Measurements from ENCODE around the gene INA. TPM values are rescaled to one million over a fixed set of nuclear protein-coding genes. Genes with fewer than 3 reads are reported as not detected.
A peak's percentile ranks its signal among the peaks of the same experiment; 100 is the strongest.
"Not testable (repeated sequence)": the region's sequence is repeated elsewhere in the genome, so short reads cannot be mapped to it uniquely, and the experiment has no call there.

The INA gene
- polyA plus RNA-seq (ENCODE audit: low read depth in 6 of 6), result not detected

- Mint-ChIP-seq H3K36me3 (peaks cover 4 to 8% of the 10 kb centered on the region in 2 donors), H3K27ac (peak within 1 kb of the TSS in 1 of 6 donors; percentile 75), H3K4me3 (peak within 1 kb of the TSS in 7 of 8 donors; percentile 50 to 82 (median 72)), H3K9me3 (peaks cover 3 to 9% (median 5%) of the 10 kb centered on the region in 7 donors), H3K27me3 (peaks cover 49 to 89% (median 77%) of the 10 kb centered on the region in 3 donors), H3K4me1 (peaks cover 8 to 18% (median 14%) of the 10 kb centered on the region in 3 donors)
- ATAC-seq (ENCODE audit: low read depth in 2 of 2), result peak; percentile 34 to 58
- no peak for DNase-seq
Measured at GRCh38 chr10:103276896-103277712, at the start of gene INA. Gene INA, plus strand, starts transcription at chr10:103277138. Its CDS starts 74 bp downstream, at chr10:103277212.

- Mint-ChIP-seq H3K4me3 (no peak overlapping the region), H3K9me3 (peaks cover 12 to 24% (median 20%) of the 10 kb centered on the region in 7 donors), H3K4me1 (peaks cover 0 to 4% (median 0%) of the 10 kb centered on the region in 3 donors), H3K27me3 (no peaks in the 10 kb centered on the region), H3K36me3 (peaks cover 9 to 16% of the 10 kb centered on the region in 2 donors), H3K27ac (peak overlapping the region in 1 of 6 donors; percentile 28)
- ATAC-seq (ENCODE audit: low read depth in 2 of 2) (no peak), DNase-seq (no peak)
Measured at GRCh38 chr10:103227416-103227815, 49.5 kb upstream of the INA start.

- no peaks in the 10 kb centered on the region for H3K9me3 Mint-ChIP-seq
- H3K4me1 Mint-ChIP-seq, result peaks cover 6 to 9% (median 6%) of the 10 kb centered on the region in 3 donors
- DNase-seq (no peak), ATAC-seq (ENCODE audit: low read depth in 2 of 2) (no peak)
- no peaks in the 10 kb centered on the region for H3K27me3 Mint-ChIP-seq
- no peaks in the 10 kb centered on the region for H3K36me3 Mint-ChIP-seq
- no peak overlapping the region for H3K27ac Mint-ChIP-seq
- H3K4me3 Mint-ChIP-seq, result no peak overlapping the region
Measured at GRCh38 chr10:103231047-103231551, 45.8 kb upstream of the INA start.

- Mint-ChIP-seq H3K36me3 (no peaks in the 10 kb centered on the region), H3K4me3 (no peak overlapping the region), H3K27me3 (no peaks in the 10 kb centered on the region), H3K9me3 (peaks cover 0 to 2% (median 0%) of the 10 kb centered on the region in 7 donors), H3K27ac (peak overlapping the region in 2 of 6 donors; percentile 4 to 32), H3K4me1 (peaks cover 6 to 9% (median 6%) of the 10 kb centered on the region in 3 donors)
- ATAC-seq (ENCODE audit: low read depth in 2 of 2) (no peak), DNase-seq (no peak)
Measured at GRCh38 chr10:103232131-103232673, 44.7 kb upstream of the INA start.

GRCh38 chr10:103232772-103233488 is 44.0 kb upstream of the INA start:
- Mint-ChIP-seq H3K27ac (peak overlapping the region in 2 of 6 donors; percentile 15 to 22), H3K36me3 (no peaks in the 10 kb centered on the region), H3K4me1 (peaks cover 6 to 9% (median 6%) of the 10 kb centered on the region in 3 donors), H3K27me3 (no peaks in the 10 kb centered on the region), H3K9me3 (peaks cover 0 to 2% (median 0%) of the 10 kb centered on the region in 7 donors), H3K4me3 (no peak overlapping the region)
- DNase-seq (no peak), ATAC-seq (ENCODE audit: low read depth in 2 of 2) (no peak)

GRCh38 chr10:103235775-103236174 is 41.2 kb upstream of the INA start:
- no peak for DNase-seq
- H3K27me3 Mint-ChIP-seq, result peaks cover 0 to 4% (median 0%) of the 10 kb centered on the region in 3 donors
- no peak for ATAC-seq (ENCODE audit: low read depth in 2 of 2)
- H3K36me3 Mint-ChIP-seq, result no peaks in the 10 kb centered on the region
- peak overlapping the region in 1 of 6 donors; percentile 72 for H3K27ac Mint-ChIP-seq
- peaks cover 0 to 2% (median 0%) of the 10 kb centered on the region in 7 donors for H3K9me3 Mint-ChIP-seq
- peak overlapping the region in 1 of 8 donors; percentile 42 for H3K4me3 Mint-ChIP-seq
- peaks cover 16 to 25% (median 24%) of the 10 kb centered on the region in 3 donors for H3K4me1 Mint-ChIP-seq

GRCh38 chr10:103238506-103239252 is 38.3 kb upstream of the INA start:
- Mint-ChIP-seq H3K27ac (peak overlapping the region in 1 of 6 donors; percentile 30), H3K27me3 (peaks cover 0 to 4% (median 0%) of the 10 kb centered on the region in 3 donors), H3K4me1 (peaks cover 21 to 34% (median 22%) of the 10 kb centered on the region in 3 donors), H3K9me3 (peaks cover 0 to 2% (median 0%) of the 10 kb centered on the region in 7 donors), H3K4me3 (peak overlapping the region in 1 of 8 donors; percentile 34), H3K36me3 (no peaks in the 10 kb centered on the region)
- DNase-seq (no peak), ATAC-seq (ENCODE audit: low read depth in 2 of 2) (no peak)

- DNase-seq, result no peak
- Mint-ChIP-seq H3K27me3 (peaks cover 0 to 4% (median 0%) of the 10 kb centered on the region in 3 donors), H3K4me3 (peak overlapping the region in 5 of 8 donors; percentile 12 to 62 (median 37)), H3K9me3 (peaks cover 0 to 2% (median 0%) of the 10 kb centered on the region in 7 donors), H3K36me3 (no peaks in the 10 kb centered on the region), H3K4me1 (peaks cover 21 to 38% (median 22%) of the 10 kb centered on the region in 3 donors), H3K27ac (peak overlapping the region in 4 of 6 donors; percentile 11 to 86 (median 57))
- ATAC-seq (ENCODE audit: low read depth in 2 of 2), result peak; percentile 62 to 65
Measured at GRCh38 chr10:103241262-103242011, 35.5 kb upstream of the INA start.

- H3K4me1 Mint-ChIP-seq, result peaks cover 15 to 29% (median 20%) of the 10 kb centered on the region in 3 donors
- no peaks in the 10 kb centered on the region for H3K36me3 Mint-ChIP-seq
- peak overlapping the region in 1 of 6 donors; percentile 4 for H3K27ac Mint-ChIP-seq
Measured at GRCh38 chr10:103244666-103245271, 32.2 kb upstream of the INA start.

GRCh38 chr10:103245587-103245986 is 31.4 kb upstream of the INA start, which contains the start of gene RPEL1:
Gene RPEL1, plus strand, starts transcription at chr10:103245887. Its CDS starts 110 bp downstream, at chr10:103245997.
- not testable (repeated sequence) for H3K4me3 Mint-ChIP-seq; H3K36me3 Mint-ChIP-seq; DNase-seq; H3K27me3 Mint-ChIP-seq; ATAC-seq (ENCODE audit: low read depth in 2 of 2); H3K9me3 Mint-ChIP-seq
- peaks cover 8 to 21% (median 12%) of the 10 kb centered on the region in 3 donors for H3K4me1 Mint-ChIP-seq
- H3K27ac Mint-ChIP-seq, result peak within 1 kb of the TSS in 1 of 6 donors; percentile 4

More at GRCh38 chr10:103244666-103245271, 32.2 kb upstream of the INA start:
- ATAC-seq (ENCODE audit: low read depth in 2 of 2) (peak; percentile 69), DNase-seq (peak; percentile 60)
- Mint-ChIP-seq H3K27me3 (peaks cover 0 to 5% (median 0%) of the 10 kb centered on the region in 3 donors), H3K4me3 (no peak overlapping the region), H3K9me3 (no peaks in the 10 kb centered on the region)

- H3K27me3 Mint-ChIP-seq, result peaks cover 0 to 5% (median 0%) of the 10 kb centered on the region in 3 donors
- H3K9me3 Mint-ChIP-seq, result no peaks in the 10 kb centered on the region
- DNase-seq (no peak), ATAC-seq (ENCODE audit: low read depth in 2 of 2) (no peak)
- H3K4me1 Mint-ChIP-seq, result peaks cover 6 to 18% (median 8%) of the 10 kb centered on the region in 3 donors
- no peaks in the 10 kb centered on the region for H3K36me3 Mint-ChIP-seq
- no peak overlapping the region for H3K4me3 Mint-ChIP-seq
- no peak overlapping the region for H3K27ac Mint-ChIP-seq
Measured at GRCh38 chr10:103246324-103246723, 30.6 kb upstream of the INA start.

Data from naive B cell (primary cell).